H1 (cell line): Measurements from ENCODE around the gene RAD51B.

Experiments
- BRCA1 ChIP-seq: IDR thresholded peaks from 2 replicates; pipeline ENCODE4 v1.6.1; 2012; ENCODE audit warnings: low read depth, low read length, improper control_type of control experiment
- CEBPB ChIP-seq: IDR thresholded peaks from 2 replicates; pipeline ENCODE4 v1.6.1; 2012; ENCODE audit warnings: low read depth, low read length
- CREB1 ChIP-seq: IDR thresholded peaks from 2 replicates; pipeline ENCODE4 v1.6.1; 2012; ENCODE audit warnings: inconsistent platforms
- CTCF ChIP-seq, 3 experiments: IDR thresholded peaks; 1 replicate in 2 of 3; 2 replicates in 1 of 3; pipeline versions ENCODE4 v1.5.1 to v1.6.1; 2011; ENCODE audit warnings: low read length in 3 of 3, mild to moderate bottlenecking in 3 of 3, inconsistent platforms in 2 of 3, low read depth in 1 of 3, moderate library complexity in 1 of 3; ENCODE audit not compliant: insufficient read depth in 1 of 3; ENCODE audit errors: control extremely low read depth in 1 of 3
- EP300 ChIP-seq, 2 experiments: IDR thresholded peaks; 1 replicate in 1 of 2; 2 replicates in 1 of 2; pipeline ENCODE4 v1.6.1; 2011 to 2012; ENCODE audit warnings: low read depth in 2 of 2, low read length in 2 of 2, mild to moderate bottlenecking in 2 of 2, borderline replicate concordance in 1 of 2, inconsistent platforms in 1 of 2, moderate library complexity in 1 of 2
- JUND ChIP-seq: IDR thresholded peaks from 2 replicates; pipeline ENCODE4 v1.6.1; 2011; ENCODE audit warnings: mild to moderate bottlenecking, improper control_type of control experiment, low read length
- MAX ChIP-seq: IDR thresholded peaks from 2 replicates; pipeline ENCODE4 v1.6.1; 2012; ENCODE audit warnings: inconsistent platforms
- POLR2A ChIP-seq, 2 experiments: IDR thresholded peaks; 1 replicate in 1 of 2; 2 replicates in 1 of 2; pipeline ENCODE4 v1.6.1; 2011; ENCODE audit warnings: low read depth in 2 of 2, low read length in 2 of 2, mild to moderate bottlenecking in 2 of 2; ENCODE audit errors: control extremely low read depth in 1 of 2
- SIN3A ChIP-seq, 2 experiments: IDR thresholded peaks in 1 of 2; conservative IDR thresholded peaks in 1 of 2; 2 replicates each; pipeline ENCODE4 v1.6.1; 2011 to 2012; ENCODE audit warnings: low read length in 2 of 2, improper control_type of control experiment in 1 of 2, low read depth in 1 of 2, mild to moderate bottlenecking in 1 of 2
- SIX5 ChIP-seq: IDR thresholded peaks from 2 replicates; pipeline ENCODE4 v1.6.1; 2011; ENCODE audit warnings: mild to moderate bottlenecking, low read depth, low read length
- SRF ChIP-seq: IDR thresholded peaks from 2 replicates; pipeline ENCODE4 v1.6.1; 2011; ENCODE audit warnings: mild to moderate bottlenecking, low read depth, low read length, moderate library complexity
- TAF7 ChIP-seq: optimal IDR thresholded peaks from 2 replicates; pipeline ENCODE3; 2011; ENCODE audit warnings: low read depth, mild to moderate bottlenecking, inconsistent platforms, low read length, moderate library complexity, borderline replicate concordance

GRCh38 chr14:68386950-68387779 is 567.6 kb downstream of the RAD51B start:
- no peak for TF ChIP-seq POLR2A (IDR thresholded peaks at IDR 0.05; ENCODE audit: control extremely low read depth in 1 of 2, low read depth in 2 of 2, low read length in 2 of 2)
- no peak for TF ChIP-seq MAX
- TF ChIP-seq CTCF (IDR thresholded peaks at IDR 0.05; ENCODE audit: control extremely low read depth in 1 of 3, insufficient read depth in 1 of 3, low read depth in 1 of 3, low read length in 3 of 3): no peak
- TF ChIP-seq CEBPB: peak; percentile 28; the same call in 1 of the 2 replicates
- no peak for TF ChIP-seq BRCA1
- TF ChIP-seq SRF: no peak
- TF ChIP-seq SIN3A (conservative IDR thresholded peaks at IDR 0.05 in 1 of 2, IDR thresholded peaks at IDR 0.05 in 1 of 2; ENCODE audit: low read depth in 1 of 2, low read length in 2 of 2): no peak
- no peak for TF ChIP-seq TAF7
- TF ChIP-seq JUND: no peak
- no peak for TF ChIP-seq EP300 (IDR thresholded peaks at IDR 0.05; ENCODE audit: borderline replicate concordance in 1 of 2, low read depth in 2 of 2, low read length in 2 of 2)
- TF ChIP-seq CREB1: no peak
- TF ChIP-seq SIX5: no peak
